Colonic mucosa (tissue), 4 donors: ENCODE results near the gene TADA3. TPM values are rescaled to one million over a fixed set of nuclear protein-coding genes. Genes with fewer than 3 reads are reported as not detected.

Source experiments
- DNase-seq: peaks from one replicate; pipeline ENCODE4 v3.0.0-alpha.2; 2020
- H3K27ac ChIP-seq: fragments of 200-600 bp; one replicate; pipeline ENCODE4 v1.8.0; 2021
- H3K27me3 ChIP-seq: fragments of 200-600 bp; one replicate; pipeline ENCODE4 v1.8.0; 2021
- H3K36me3 ChIP-seq: fragments of 200-600 bp; one replicate; pipeline ENCODE4 v1.8.0; 2021
- H3K4me1 ChIP-seq: fragments of 200-600 bp; one replicate; pipeline ENCODE4 v1.8.0; 2021; ENCODE audit warnings: mild to moderate bottlenecking
- H3K4me3 ChIP-seq: fragments of 200-600 bp; one replicate; pipeline ENCODE4 v1.8.0; 2021
- H3K9ac ChIP-seq, 2 donors: one replicate each; pipeline ENCODE4 v1.7.0; 2013; ENCODE audit warnings: control low read depth in 2 of 2, low read depth in 2 of 2, low read length in 2 of 2
- H3K9me3 ChIP-seq: fragments of 200-600 bp; one replicate; pipeline ENCODE4 v1.8.0; 2021
- CTCF ChIP-seq: fragments of 200-600 bp; IDR thresholded peaks from one replicate; pipeline ENCODE4 v1.8.0; 2022; ENCODE audit warnings: antibody characterized with exemption, mild to moderate bottlenecking
- intact Hi-C: fragments of 100-400 bp; cut with DNase I; formaldehyde crosslinking; loops from one replicate; pipeline ENCODE4 v1.14.1; 2022
- total RNA-seq, 2 donors: library from RNA; stranded (reverse); fragmentation: NEBNext Ultra II Directional in 1 of 2; extraction: Animal tissue kit (Norgen Biotek cat#: 25700) in 1 of 2; gene quantifications; one replicate each; pipeline ENCODE4 v1.2.1, GENCODE V29; 2021
- donor health status: healthy.
- donor health status: DM: no; HTN: no; CAD: no.
- donor health status: DM: no; HTN: no; CAD: no.

TADA3 gene
- total RNA-seq, 2 donors from 2014 or later = 60.1 to 66.4 TPM

DNA sequence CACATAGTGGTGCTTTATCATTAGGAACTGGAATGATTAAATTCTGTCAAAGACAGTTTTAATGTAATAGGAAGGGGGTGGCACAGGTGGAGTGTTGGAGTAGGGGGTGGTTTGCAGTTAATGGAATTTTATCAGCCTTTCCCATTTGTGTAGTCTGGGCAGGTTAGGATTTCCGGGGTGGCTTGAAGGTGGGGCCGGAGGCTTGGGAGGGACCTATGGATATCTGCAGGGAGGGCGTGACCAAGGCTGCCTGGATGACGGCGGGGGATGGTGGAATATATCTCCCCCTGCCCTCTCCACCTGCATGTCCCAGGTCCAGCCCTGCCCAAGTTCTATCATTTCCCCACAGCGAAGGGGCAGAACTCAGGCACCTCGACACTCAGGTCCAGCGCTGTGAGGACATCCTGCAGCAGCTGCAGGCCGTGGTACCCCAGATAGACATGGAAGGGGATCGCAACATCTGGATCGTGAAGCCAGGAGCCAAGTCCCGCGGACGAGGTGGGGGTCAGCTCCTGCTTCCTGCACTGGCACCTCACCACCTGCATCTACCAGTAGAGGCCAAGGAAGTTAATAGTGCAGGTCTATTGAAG, 33.3 kb upstream of the TADA3 start:
- intact Hi-C loops = no loop called here
- no peak for DNase-seq
- H3K27me3 ChIP-seq = no peaks in the 10 kb centered on the region

DNA sequence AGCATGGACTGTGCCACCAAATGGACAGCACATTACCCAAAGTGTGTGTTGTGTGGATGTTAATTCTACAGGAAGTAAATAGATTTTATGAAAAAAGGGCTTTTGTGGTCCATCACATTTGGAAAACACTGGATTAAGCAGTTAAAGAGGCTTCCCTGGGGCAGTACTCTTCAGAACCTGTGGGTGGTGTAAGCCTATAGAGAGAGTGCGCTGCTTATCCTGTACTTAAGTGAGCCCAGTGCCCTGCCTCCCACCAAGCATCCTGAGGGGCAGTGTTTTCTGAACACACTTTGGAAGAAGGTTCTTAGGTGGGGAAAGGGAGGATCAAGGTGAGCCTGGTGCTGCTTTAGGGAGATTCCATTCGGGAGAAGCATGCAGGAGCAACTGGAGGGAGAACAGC, 28.7 kb upstream of the TADA3 start:
- intact Hi-C loops = no loop called here
- H3K27me3 ChIP-seq = no peaks in the 10 kb centered on the region

More for the DNA sequence above, 33.3 kb upstream of the TADA3 start:
- H3K9ac ChIP-seq = no peak overlapping the region
- H3K36me3 ChIP-seq = no peaks in the 10 kb centered on the region
- H3K27ac ChIP-seq = no peak overlapping the region
- H3K4me1 ChIP-seq = no peaks in the 10 kb centered on the region
- TF ChIP-seq CTCF = no peak
- H3K9me3 ChIP-seq = no peaks in the 10 kb centered on the region
- H3K4me3 ChIP-seq = no peak overlapping the region

DNA sequence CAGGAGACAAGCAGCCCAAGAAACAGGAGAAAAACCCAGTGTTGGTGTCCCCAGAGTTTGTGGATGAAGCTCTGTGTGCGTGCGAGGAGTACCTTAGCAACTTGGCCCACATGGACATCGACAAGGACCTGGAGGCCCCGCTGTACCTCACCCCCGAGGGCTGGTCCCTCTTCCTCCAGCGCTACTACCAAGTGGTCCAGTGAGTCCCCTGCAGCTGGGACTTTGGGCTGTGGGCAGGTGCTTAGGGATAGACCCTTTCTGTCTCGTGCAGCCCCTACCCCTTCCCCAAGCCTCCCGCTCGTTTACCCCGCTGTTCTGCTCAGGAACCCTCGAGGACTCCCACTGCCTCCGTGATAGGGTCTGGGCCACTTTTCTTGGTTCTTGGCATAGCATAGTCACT, 28.3 kb upstream of the TADA3 start:
- Histone ChIP-seq H3K4me3 (no peak overlapping the region), H3K36me3 (no peaks in the 10 kb centered on the region), H3K27me3 (no peaks in the 10 kb centered on the region), H3K4me1 (no peaks in the 10 kb centered on the region), H3K27ac (no peak overlapping the region), H3K9ac (no peak overlapping the region), H3K9me3 (no peaks in the 10 kb centered on the region)
- intact Hi-C loops = no loop called here
- no peak for DNase-seq
- TF ChIP-seq CTCF = no peak

More for the DNA sequence above, 28.7 kb upstream of the TADA3 start:
- no peak overlapping the region for H3K4me3 ChIP-seq
- DNase-seq = no peak
- no peaks in the 10 kb centered on the region for H3K9me3 ChIP-seq
- H3K36me3 ChIP-seq = no peaks in the 10 kb centered on the region
- H3K4me1 ChIP-seq = no peaks in the 10 kb centered on the region
- TF ChIP-seq CTCF = no peak
- no peak overlapping the region for H3K27ac ChIP-seq
- H3K9ac ChIP-seq = no peak overlapping the region

DNA sequence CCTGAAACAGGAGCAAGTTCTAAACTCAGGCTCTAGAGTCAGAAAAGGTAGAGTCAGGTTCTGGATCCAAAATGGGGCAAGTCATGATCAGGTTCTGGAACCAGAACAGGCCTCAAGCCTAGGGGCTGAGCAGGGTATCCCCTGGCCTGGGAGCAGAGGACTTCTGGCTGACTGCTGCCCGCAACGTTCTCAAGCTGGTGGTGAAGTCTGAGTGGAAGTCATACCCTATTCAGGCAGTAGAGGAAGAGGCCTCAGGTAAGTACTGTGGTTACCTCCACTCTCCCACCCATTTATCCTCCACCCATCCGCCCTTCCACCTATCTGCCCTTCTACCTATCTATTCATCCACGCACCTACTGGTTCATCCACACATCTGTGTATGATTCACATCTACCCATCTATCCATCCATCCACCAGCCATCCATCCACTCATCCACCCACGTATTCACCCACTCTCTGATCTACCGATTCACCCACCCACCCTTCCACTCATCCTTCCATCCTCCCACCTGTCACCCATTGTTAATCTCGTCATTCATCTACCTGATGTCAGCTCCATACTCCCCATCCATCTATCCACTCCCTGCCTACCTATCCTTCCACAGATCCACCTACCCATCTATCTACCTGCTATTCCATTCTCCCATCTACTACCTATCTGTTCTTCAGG, 26.5 kb upstream of the TADA3 start:
- H3K4me3 ChIP-seq = no peak overlapping the region
- no peak overlapping the region for H3K9ac ChIP-seq
- no peaks in the 10 kb centered on the region for H3K36me3 ChIP-seq
- intact Hi-C loops = no loop called here
- H3K9me3 ChIP-seq = no peaks in the 10 kb centered on the region
- no peak overlapping the region for H3K27ac ChIP-seq
- no peak for TF ChIP-seq CTCF
- DNase-seq = no peak
- H3K4me1 ChIP-seq = no peaks in the 10 kb centered on the region
- H3K27me3 ChIP-seq = no peaks in the 10 kb centered on the region

- H3K27ac ChIP-seq = no peak overlapping the region
- intact Hi-C loops = no loop called here
- H3K9me3 ChIP-seq = no peaks in the 10 kb centered on the region
- H3K4me1 ChIP-seq = no peaks in the 10 kb centered on the region
- no peaks in the 10 kb centered on the region for H3K36me3 ChIP-seq
- H3K27me3 ChIP-seq = no peaks in the 10 kb centered on the region
- H3K9ac ChIP-seq = no peak overlapping the region
- H3K4me3 ChIP-seq = no peak overlapping the region
- DNase-seq = no peak
- TF ChIP-seq CTCF = no peak
Observed at GRCh38 chr3:9817436-9817835, 25.2 kb upstream of the TADA3 start.
